Measurements from ENCODE around the gene SIPA1L3.

SIPA1L3 gene

GRCh38 chr19:38228491-38229439, 321.8 kb downstream of the SIPA1L3 start (continued):
- TF ChIP-seq ZNF692 (tag by site-specific recombination; IDR thresholded peaks at IDR 0.05) (peak; percentile 45; the same call in 1 of the 2 replicates), ZSCAN18 (tag by site-specific recombination; IDR thresholded peaks at IDR 0.05) (no peak), ZNF626 (tag by site-specific recombination; IDR thresholded peaks at IDR 0.05) (no peak), ZNF76 (tag by site-specific recombination; IDR thresholded peaks at IDR 0.05; ENCODE audit: borderline replicate concordance, low read depth) (peak; percentile 70; the same call in 1 of the 2 replicates), ELK4 (IDR thresholded peaks at IDR 0.05; ENCODE audit: borderline replicate concordance, low read depth, low read length) (no peak), EGR2 (tag by site-specific recombination; IDR thresholded peaks at IDR 0.05; ENCODE audit: low read depth) (peak; percentile 58), ZNF791 (tag by site-specific recombination; IDR thresholded peaks at IDR 0.05) (no peak), ZNF311 (tag by site-specific recombination; IDR thresholded peaks at IDR 0.05; ENCODE audit: borderline replicate concordance) (no peak), ZNF175 (tag by site-specific recombination; IDR thresholded peaks at IDR 0.05) (no peak), ZFP69B (tag by site-specific recombination; IDR thresholded peaks at IDR 0.05) (peak; percentile 64), BCL11B (tag by site-specific recombination; IDR thresholded peaks at IDR 0.05; ENCODE audit: low read depth) (no peak; the same call in 1 of the 2 replicates), ZNF426 (tag by site-specific recombination; IDR thresholded peaks at IDR 0.05) (no peak), ZNF324 (tag by site-specific recombination; IDR thresholded peaks at IDR 0.05) (0 out of 2 replicates have a peak, but pooled peaks have one; percentile 24), PATZ1 (tag by site-specific recombination; IDR thresholded peaks at IDR 0.05) (peak; percentile 81), ZNF776 (tag by site-specific recombination; IDR thresholded peaks at IDR 0.05; ENCODE audit: borderline replicate concordance) (no peak), PRDM2 (tag by site-specific recombination; IDR thresholded peaks at IDR 0.05; ENCODE audit: borderline replicate concordance) (no peak), ZNF514 (tag by site-specific recombination; IDR thresholded peaks at IDR 0.05) (no peak), HOXD13 (CRISPR knock-in tag; IDR thresholded peaks at IDR 0.05; ENCODE audit: borderline replicate concordance) (no peak), ZSCAN4 (tag by site-specific recombination; IDR thresholded peaks at IDR 0.05) (no peak), ZNF529 (tag by site-specific recombination; IDR thresholded peaks at IDR 0.05; ENCODE audit: insufficient replicate concordance) (no peak), KLF17 (tag by site-specific recombination; IDR thresholded peaks at IDR 0.05) (peak; percentile 95), ZNF341 (tag by site-specific recombination; IDR thresholded peaks at IDR 0.05; ENCODE audit: low read depth) (peak; percentile 48), ZNF629 (tag by site-specific recombination; IDR thresholded peaks at IDR 0.05) (peak; percentile 48)
